Neural cell (in vitro differentiated cells): ENCODE measurements around the gene FLVCR1.

Experiments used
- EP300 ChIP-seq: fragments of 450-650 bp; conservative IDR thresholded peaks from 2 replicates; pipeline ENCODE4 v1.6.1; 2014; ENCODE audit warnings: antibody characterized with exemption, mild to moderate bottlenecking, moderate library complexity; ENCODE audit not compliant: poor library complexity, severe bottlenecking
- POLR2AphosphoS5 ChIP-seq: IDR thresholded peaks from 2 replicates; pipeline ENCODE4 v1.6.1; 2012
- SMC3 ChIP-seq: fragments of 450-650 bp; conservative IDR thresholded peaks from 2 replicates; pipeline ENCODE4 v1.6.1; 2014; ENCODE audit warnings: antibody characterized with exemption, mild to moderate bottlenecking, moderate library complexity; ENCODE audit not compliant: poor library complexity
- TAF1 ChIP-seq: IDR thresholded peaks from 2 replicates; pipeline ENCODE4 v1.6.1; 2012; ENCODE audit warnings: low read depth
- TF ChIP-seq, protein P1 (sequence below): fragments of 450-650 bp; IDR thresholded peaks from 2 replicates; pipeline ENCODE4 v1.5.1; 2014; ENCODE audit warnings: antibody characterized with exemption, mild to moderate bottlenecking, moderate library complexity; ENCODE audit not compliant: poor library complexity, severe bottlenecking
- TF ChIP-seq, protein P2 (sequence below): IDR thresholded peaks from 2 replicates; pipeline ENCODE4 v1.6.1; 2012; ENCODE audit warnings: borderline replicate concordance

DNA sequence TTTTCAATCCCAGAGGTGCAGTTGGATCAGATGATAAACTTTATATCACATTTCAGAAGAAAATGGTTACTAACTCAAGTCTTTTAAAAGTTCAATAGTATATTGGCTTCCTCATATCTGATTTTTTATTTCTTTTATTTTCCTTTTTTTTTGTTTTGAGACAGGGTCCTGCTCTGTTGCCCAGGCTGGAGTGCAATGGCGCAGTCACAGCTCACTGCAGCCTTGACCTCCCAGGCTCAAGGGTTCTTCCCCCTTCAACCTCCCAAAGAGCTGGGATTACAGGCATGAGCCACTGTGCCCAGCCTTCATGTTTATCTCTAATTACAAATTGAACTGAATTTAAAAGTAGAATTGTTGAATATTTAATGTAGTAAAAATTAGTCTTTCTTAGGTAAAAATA lies 13.9 kb downstream of the FLVCR1 start:
- TF ChIP-seq, protein P1, sequence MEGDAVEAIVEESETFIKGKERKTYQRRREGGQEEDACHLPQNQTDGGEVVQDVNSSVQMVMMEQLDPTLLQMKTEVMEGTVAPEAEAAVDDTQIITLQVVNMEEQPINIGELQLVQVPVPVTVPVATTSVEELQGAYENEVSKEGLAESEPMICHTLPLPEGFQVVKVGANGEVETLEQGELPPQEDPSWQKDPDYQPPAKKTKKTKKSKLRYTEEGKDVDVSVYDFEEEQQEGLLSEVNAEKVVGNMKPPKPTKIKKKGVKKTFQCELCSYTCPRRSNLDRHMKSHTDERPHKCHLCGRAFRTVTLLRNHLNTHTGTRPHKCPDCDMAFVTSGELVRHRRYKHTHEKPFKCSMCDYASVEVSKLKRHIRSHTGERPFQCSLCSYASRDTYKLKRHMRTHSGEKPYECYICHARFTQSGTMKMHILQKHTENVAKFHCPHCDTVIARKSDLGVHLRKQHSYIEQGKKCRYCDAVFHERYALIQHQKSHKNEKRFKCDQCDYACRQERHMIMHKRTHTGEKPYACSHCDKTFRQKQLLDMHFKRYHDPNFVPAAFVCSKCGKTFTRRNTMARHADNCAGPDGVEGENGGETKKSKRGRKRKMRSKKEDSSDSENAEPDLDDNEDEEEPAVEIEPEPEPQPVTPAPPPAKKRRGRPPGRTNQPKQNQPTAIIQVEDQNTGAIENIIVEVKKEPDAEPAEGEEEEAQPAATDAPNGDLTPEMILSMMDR = no peak
- no peak for TF ChIP-seq POLR2AphosphoS5
- no peak for TF ChIP-seq TAF1
- TF ChIP-seq EP300 = no peak
- TF ChIP-seq SMC3 = no peak
- TF ChIP-seq, protein P2, sequence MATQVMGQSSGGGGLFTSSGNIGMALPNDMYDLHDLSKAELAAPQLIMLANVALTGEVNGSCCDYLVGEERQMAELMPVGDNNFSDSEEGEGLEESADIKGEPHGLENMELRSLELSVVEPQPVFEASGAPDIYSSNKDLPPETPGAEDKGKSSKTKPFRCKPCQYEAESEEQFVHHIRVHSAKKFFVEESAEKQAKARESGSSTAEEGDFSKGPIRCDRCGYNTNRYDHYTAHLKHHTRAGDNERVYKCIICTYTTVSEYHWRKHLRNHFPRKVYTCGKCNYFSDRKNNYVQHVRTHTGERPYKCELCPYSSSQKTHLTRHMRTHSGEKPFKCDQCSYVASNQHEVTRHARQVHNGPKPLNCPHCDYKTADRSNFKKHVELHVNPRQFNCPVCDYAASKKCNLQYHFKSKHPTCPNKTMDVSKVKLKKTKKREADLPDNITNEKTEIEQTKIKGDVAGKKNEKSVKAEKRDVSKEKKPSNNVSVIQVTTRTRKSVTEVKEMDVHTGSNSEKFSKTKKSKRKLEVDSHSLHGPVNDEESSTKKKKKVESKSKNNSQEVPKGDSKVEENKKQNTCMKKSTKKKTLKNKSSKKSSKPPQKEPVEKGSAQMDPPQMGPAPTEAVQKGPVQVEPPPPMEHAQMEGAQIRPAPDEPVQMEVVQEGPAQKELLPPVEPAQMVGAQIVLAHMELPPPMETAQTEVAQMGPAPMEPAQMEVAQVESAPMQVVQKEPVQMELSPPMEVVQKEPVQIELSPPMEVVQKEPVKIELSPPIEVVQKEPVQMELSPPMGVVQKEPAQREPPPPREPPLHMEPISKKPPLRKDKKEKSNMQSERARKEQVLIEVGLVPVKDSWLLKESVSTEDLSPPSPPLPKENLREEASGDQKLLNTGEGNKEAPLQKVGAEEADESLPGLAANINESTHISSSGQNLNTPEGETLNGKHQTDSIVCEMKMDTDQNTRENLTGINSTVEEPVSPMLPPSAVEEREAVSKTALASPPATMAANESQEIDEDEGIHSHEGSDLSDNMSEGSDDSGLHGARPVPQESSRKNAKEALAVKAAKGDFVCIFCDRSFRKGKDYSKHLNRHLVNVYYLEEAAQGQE = no peak
